GM18508 (cell line): Measurements from ENCODE around the gene HIVEP3.
"Not testable (repeated sequence)": the region's sequence is repeated elsewhere in the genome, so short reads cannot be mapped to it uniquely, and the experiment has no call there.

Experiments used
- ATAC-seq: cut with Tn5 transposase; IDR thresholded peaks from one replicate; pipeline ENCODE4 v1.9.1; 2021; ENCODE audit warnings: moderate number of reproducible peaks; ENCODE audit not compliant: insufficient read depth, unreplicated experiment

HIVEP3 gene

GRCh38 chr1:41700581-41700980 is 218.1 kb downstream of the HIVEP3 start:
- ATAC-seq: no peak

- ATAC-seq: no peak
These were observed 218.9 kb downstream of the HIVEP3 start for GRCh38 chr1:41699861-41700248.

- ATAC-seq: no peak
These were observed 219.5 kb downstream of the HIVEP3 start for GRCh38 chr1:41698916-41699860.

GRCh38 chr1:41696381-41696780 is 222.3 kb downstream of the HIVEP3 start:
- ATAC-seq: no peak

- ATAC-seq: no peak
These were observed 223.5 kb downstream of the HIVEP3 start for GRCh38 chr1:41695118-41695745.

DNA sequence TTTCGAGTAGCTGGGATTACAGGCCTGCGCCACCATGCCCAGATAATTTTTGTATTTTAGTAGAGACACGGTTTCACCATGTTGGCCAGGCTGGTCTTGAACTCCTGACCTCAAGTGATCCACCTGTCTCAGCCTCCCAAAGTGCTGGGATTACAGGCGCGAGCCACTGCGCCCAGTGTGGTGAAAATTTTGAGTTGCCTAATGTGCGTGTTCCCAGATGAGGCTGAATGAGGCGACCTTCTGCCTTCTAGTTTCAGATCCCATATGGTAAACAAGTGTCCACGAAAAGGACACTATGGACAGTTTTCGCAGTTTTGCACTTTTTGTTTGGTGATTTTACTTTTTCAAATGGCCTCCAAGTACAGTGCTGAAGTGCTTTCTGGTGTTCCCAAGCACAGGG is 226.8 kb downstream of the HIVEP3 start:
- ATAC-seq: not testable (repeated sequence)

- ATAC-seq: no peak
These were observed 227.3 kb downstream of the HIVEP3 start for GRCh38 chr1:41691424-41691823.

- no peak for ATAC-seq
These were observed 228.4 kb downstream of the HIVEP3 start for GRCh38 chr1:41690331-41690730.

DNA sequence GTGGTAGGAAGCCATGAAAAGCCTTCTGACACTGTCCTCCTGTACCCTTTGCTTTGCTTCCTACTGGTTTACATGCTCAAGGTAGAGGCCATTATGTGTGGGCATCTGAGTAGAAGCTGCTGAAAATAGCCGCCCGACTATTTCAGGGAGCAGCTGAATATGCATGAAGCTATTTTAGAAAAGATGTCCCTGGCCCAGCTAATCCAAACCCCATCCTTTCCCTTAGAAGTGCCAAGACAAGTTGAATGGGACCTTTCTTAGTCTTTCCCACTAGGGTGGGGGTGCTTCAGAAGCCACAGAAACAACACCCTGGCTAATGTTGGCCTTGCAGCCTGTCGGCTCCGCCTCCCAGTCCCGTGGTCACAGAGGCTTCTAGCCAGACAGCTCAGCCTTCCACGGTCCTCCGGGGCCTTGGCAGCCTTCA is 229.2 kb downstream of the HIVEP3 start:
- ATAC-seq: no peak

DNA sequence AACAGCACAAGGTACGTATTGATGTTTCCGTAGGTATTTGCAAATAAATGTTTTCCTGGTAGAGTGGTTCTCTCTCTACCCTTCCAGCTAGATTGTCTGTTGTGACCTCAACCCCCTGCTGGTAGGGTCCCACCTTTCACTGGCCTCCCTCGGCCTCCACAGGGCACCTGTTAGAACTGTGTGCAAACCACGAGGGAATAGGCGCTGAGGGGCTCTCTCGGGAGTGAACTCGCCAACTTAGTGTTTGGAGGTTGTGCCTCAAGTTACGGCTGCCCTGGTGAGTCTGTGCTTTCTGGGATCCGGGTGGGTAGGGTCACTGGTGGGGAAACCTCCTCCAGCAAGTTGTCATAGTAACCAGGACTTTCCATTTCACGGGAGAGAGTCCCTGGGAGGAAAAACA is 229.6 kb downstream of the HIVEP3 start:
- ATAC-seq: no peak

- ATAC-seq: no peak
These were observed 231.7 kb downstream of the HIVEP3 start for GRCh38 chr1:41687007-41687406.

DNA sequence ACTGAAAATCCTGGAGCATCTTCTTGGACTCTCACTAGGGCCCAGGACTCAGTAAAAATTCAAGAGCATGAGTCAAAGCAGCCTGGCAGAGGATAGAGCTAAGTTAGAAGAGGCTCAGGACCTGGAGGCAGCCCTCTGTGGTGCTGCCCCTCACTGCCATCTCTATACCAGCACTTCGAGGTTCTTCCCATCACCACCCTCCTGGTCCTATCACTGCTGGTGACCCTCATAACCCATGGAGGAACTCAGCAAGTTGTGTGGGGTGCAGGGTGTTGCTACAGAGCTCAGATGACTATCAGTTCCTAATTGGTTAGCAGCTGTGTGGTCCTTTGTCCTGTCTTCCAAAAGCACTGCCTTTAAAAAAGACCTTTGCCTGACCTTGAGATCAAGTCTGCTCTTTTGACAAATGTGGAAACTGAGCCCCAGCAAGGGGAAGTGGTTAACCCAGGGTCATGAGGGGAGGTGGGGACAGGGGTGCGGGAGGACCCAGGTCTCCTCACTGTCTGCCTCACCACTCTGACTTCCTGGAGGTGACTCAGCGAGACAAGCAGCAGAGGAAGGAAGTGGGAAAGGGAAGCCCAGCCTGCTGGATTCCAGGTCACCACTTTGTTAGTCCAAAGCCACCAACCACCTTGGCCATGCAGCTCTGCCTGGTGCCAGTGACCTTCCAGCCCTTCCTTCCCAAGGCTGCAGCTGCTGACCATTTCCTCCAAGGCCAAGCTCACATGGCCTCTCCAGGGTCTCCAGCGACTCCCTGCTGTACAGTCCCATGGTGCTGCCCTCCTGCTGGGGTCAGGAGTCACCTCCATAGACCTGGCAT is 234.8 kb downstream of the HIVEP3 start:
- no peak for ATAC-seq

GRCh38 chr1:41682845-41683625 is 235.7 kb downstream of the HIVEP3 start:
- no peak for ATAC-seq

DNA sequence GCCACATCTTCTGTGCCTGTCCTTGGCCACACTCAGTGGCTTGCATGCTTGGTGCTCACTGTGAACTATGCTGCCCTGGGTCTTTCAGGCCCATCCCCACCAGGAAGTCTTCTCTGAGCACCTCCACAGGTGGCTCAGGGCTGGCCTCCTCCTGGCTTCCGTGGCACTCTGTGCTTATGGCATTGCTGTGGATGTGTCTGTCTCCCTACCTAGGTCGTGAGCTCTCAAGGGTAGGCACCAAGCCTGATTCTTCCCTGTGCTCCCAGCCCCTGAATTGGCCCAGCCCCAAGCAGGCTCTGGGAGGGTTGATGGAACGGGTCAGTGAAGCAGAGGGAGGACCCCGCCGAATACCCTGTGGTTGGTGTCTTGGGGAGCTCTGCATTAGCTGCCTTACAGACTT is 236.6 kb downstream of the HIVEP3 start:
- ATAC-seq: no peak

- no peak for ATAC-seq
These were observed 237.2 kb downstream of the HIVEP3 start for GRCh38 chr1:41681331-41682098.

- ATAC-seq: no peak
These were observed 238.7 kb downstream of the HIVEP3 start for GRCh38 chr1:41679994-41680393.

GRCh38 chr1:41679531-41679930 is 239.2 kb downstream of the HIVEP3 start:
- no peak for ATAC-seq

GRCh38 chr1:41678111-41678878 is 240.4 kb downstream of the HIVEP3 start:
- ATAC-seq: no peak

DNA sequence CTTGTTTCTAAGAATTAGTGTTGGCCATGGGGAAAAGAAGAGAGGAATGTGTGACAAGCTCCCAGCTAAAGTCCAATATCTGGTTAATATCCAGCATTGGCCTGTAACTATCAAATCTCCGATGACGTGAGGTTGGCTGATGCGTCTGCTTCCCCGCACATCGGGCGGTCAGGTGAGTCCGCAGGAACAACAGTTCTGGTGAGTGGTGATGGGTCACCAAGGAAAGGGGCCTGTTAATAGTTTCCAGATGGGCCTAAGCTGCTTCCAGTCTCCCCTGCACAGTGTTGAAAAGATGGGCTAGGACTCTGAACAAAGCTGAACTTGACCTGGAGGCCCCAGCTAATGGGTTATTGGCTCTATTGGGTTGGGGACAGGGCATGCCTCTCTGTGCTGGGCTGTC is 241.1 kb downstream of the HIVEP3 start:
- no peak for ATAC-seq
